GM11168 (cell line): Measurements from ENCODE around the gene AP3B1.

Experiments used
- in situ Hi-C: fragments of 300-500 bp; cut with MboI; formaldehyde crosslinking; loops from one replicate; pipeline ENCODE4 v1.12.0; 2022; ENCODE audit warnings: low sequenced_read_pairs; ENCODE audit not compliant: unreplicated experiment

The AP3B1 gene

DNA sequence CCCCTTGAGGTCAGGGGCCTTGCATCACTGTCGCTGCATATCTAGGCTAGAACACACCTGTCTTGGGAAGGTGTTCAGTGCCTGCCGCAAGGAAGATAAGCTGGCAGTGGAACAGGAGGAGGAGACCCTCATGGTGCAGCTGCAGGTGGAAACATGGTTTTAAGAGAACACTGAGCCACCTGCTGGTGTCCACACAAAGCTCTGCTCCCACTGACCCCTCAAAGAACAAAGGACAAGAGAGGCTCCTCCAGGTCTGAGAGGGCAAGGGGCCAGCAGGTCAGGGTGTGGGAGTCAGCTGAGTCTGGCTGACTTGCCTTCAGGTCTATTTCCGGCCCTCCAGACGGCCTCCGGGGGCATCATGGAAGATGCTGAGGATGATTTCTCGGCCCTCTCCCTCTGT, 308.2 kb downstream of the AP3B1 start:
- in situ Hi-C loops = no loop called here

DNA sequence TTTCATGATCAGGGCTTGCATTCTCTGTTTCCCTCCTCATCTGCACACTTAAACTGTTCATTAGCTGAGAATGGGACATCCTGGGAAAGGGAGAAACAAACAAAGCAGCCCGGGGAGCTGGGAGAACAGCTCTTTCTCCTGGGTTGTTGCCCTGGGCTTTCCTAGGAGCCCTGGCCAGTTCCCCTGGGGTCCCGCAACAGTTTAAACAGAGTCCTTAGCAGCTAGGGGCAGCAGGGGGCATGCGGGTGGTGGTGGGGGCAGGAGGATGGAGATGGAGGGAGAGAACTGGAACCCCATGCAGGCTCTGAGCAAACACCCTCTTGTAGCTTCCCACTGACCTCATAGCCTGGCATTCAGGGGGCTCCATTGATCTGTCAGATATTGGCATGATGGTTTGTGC, 309.3 kb downstream of the AP3B1 start:
- in situ Hi-C loops = no loop called here

DNA sequence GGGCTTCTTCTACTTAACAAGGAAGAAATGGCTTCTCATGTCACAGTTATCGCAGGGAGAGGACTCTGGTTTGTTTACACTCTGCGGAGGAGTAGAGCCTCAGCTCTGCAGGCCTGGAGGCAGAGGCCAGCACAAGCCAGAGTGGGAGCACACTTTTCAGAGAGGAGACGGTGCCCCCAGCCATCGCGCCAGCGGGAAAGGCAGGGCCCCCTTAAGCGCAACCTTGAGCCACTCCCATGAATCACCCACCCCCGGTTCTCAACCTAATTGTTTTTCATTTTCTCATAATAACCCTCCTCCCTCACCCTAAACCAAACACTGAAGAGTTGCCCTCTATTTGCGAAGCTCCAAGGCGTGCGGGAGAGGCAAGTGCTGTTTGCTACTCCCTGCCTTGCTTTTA, 309.9 kb downstream of the AP3B1 start:
- in situ Hi-C loops = no loop called here

DNA sequence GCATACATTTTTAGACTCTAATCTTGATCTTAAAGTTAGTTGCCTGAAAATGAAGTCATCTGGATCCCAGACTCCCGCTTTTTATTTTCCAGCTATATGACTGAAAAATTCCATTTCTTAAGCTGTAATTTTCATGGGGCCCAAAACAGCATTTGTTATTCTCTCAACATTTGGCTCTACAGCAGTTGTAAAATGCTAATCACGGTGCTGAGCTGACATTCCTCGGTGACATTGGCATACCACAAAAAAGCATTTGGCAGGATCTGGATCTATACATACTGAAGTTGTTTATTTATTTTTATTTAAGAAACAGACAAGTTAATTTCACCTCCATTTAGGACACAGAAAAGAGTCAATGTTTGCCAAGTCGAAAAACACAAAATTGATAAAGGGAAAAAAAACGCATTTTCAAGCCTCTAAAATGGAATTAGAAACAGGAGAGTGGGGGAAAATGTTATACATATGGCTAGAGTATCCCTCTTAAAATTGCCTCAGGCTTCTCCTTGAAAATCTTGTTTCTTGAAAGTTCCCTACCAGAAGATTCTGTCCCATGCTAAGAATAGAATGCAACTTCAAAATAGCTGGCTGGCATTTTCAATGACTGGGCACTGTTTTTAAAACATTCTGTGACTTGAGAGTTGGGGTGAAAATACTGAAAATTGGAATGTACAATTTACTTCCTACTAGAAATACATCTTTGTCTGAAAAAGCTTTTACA, 310.9 kb downstream of the AP3B1 start:
- in situ Hi-C loops = no loop called here

DNA sequence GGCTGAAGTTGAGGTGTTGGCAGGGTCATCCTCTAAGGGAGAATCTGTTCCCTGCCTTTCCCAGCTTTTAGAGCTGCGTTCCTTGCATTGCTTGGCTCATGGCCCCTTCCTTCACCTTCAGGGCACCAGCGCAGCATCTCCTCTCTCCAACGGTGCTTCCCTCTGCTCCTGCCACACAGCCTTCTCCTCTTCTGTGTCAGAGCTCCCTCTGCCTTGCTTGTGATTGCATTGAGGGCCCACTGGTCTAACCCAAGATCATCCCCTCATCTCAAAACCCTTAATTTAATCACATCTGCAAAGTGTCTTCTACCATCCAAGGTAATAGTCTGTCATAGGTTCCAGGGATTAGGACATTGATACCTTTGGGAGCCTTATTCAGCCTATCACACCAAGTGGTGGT, 312.7 kb downstream of the AP3B1 start:
- in situ Hi-C loops = no loop called here

DNA sequence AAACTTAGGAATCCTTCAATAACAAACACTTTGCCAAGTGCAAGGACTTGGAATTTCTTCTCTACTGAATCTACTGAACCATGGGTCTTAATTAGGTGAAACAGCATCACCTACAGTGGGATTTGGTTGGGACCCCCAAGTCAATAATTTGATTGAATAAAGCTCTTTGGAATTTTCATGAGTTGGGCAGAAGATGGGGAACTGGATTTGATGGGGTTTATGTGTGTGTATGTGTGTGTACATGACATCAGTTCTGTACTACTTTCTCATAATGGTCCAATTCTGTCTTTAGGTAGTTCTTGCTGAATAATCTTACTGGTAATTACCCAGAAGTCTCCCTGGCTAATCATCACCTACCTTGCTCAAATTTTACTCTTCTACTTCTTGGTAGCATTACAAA, 319.9 kb downstream of the AP3B1 start:
- in situ Hi-C loops = loop anchor here (25.0 kb wide), 1 partner anchor 337 kb away; the partner anchor contains the start of gene OTP

DNA sequence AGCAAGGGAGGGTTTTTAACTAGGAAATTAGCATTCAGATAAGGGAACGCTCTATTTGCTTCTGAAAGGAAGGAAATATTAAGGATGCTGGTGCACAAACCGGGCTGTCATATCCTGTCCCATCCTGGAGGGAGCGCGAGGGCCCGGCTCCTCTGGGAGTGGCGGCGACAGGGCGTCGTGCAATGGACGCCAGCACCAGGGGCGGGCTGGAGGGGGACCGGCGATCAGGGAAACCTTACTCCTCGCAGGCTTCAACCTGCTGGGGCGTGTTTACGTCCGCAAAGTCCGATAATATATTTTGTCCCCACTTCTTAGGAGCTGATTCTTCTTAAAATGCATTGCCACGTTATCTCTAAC, 321.3 kb downstream of the AP3B1 start:
- in situ Hi-C loops = loop anchor here (25.0 kb wide), 1 partner anchor 336 kb away; the partner anchor contains the start of gene OTP

DNA sequence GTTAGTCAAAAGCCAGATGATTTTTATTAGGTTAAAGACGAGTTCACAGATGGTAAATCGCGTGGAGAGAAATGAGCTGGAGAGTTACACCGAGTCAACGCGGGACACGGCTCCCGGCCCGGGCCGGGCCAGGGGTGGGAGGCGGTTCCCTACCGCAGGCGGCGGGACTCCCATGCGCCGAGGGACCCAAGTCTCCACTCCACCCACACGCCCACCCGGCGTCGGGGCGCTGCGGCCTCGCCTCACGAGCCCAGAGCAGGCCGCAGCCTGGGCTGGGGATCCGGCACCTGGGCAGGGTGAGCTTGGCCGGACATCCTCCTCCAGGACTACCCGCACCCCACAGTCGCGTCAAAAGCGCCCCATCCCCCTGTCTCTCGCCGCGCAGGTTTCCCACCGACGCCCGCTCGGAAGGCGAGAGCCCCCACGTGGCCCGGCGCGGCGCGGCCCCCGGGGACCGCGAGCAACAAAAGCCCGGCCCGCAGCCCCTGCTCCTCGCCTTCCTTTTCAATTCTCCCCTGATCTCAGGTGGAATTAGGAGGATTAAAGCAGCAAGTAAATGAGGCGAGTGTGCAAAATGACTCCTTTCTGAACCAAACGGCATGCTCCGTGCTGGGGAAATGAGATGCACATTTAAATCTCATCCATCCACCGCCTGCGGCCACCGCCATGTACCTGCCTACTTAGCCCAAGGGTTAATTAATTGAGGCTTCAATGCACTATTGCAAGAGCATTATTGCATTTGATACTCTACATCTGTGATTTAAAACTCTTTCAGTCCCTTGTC, 321.8 kb downstream of the AP3B1 start:
- in situ Hi-C loops = loop anchor here (25.0 kb wide), 1 partner anchor 335 kb away; the partner anchor contains the start of gene OTP

DNA sequence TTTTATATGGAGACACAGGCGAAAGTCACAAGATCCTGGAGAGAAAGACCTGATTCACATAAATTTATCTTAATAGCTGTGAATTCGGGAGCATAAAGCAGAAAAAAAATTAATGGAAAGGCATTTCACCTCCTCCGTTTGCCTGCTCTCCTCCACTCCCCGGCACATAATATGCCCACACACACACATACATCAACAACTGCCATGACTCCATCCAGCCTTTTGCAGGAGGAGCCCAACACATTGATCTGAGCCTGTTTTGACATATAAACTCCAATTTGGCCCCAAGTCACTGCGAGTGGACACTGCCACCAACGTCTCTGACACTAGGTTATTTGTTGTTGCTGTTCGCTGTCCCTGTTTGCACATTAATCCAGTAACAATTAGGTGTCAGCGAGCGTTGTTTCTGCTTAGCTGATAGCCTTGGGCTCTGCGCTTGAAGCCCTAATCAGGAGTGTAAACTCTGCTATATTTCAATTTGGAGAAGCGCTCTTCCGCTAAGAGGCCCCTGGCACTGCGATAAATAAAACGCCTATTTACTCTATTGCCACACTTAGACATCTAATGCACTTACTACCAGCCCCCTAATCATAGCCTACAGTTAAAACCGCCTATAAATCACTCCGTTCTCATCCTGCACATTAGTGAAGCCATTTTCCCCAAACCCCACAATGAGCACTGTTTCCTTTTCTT, 322.6 kb downstream of the AP3B1 start:
- in situ Hi-C loops = loop anchor here (25.0 kb wide), 1 partner anchor 335 kb away; the partner anchor contains the start of gene OTP

DNA sequence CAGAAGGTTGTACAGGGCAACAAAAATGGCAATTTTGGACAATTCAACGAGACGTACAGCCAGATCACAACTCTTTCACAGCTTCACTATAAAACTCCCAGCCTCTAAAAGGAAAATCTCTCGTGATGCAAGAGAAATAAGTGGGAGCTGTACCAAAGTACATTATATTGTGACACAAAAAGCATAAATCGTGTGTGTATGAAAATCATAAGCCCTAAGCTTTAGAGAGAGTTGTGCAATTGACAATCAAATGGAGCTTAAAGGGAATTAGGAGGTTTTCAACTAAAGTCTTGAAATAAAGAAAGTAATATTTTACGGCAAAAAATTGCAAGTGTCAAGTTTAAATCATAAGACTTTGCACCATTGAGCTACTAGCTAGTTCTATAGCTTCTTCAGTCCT, 323.6 kb downstream of the AP3B1 start:
- in situ Hi-C loops = loop anchor here (25.0 kb wide), 1 partner anchor 334 kb away; the partner anchor contains the start of gene OTP

DNA sequence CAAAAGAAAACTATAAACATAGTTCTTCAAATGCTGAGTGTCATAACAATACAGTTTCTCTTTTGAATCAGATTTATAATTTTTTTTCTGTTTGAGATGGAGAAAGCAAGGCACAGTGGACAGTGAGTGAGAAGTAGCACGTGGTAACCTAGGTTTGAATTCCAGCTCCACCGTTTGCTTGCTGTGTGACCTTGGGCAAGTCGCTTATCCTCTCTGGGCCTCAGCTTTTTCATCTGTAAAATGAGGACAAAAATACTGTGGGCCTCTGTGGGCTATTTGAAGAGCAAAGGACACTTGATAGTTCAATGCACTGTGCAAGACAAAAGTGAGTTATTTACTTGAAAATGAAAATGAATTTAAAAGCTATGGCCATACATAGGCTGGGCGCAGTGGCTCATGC, 330.7 kb downstream of the AP3B1 start:
- in situ Hi-C loops = loop anchor here (25.0 kb wide), 1 partner anchor 326 kb away; the partner anchor contains the start of gene OTP

DNA sequence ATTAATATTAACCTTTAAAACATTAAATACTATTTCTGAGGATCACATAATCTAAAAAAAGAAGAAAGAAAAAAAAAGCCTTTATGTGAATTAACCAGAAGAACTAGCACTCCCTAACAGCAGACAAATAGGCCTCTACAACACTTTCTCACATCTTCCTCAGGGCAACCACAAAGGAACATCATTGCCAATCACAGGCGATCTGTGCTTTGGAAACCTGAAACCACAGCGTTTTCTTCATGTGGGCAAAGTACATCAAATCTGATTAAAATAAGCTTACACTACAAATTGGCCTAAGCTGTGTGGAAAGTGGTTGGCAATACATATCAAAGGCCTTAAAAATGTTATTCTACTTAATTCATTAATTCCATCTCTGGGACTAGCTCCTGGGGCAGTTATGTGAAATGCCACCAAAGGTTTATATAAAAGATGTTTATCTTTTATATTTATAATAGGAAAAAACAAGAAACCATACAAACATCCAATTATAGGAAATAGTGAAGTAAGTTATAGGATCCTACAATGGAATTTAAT, 333.6 kb downstream of the AP3B1 start:
- in situ Hi-C loops = loop anchor here (25.0 kb wide), 1 partner anchor 324 kb away; the partner anchor contains the start of gene OTP

DNA sequence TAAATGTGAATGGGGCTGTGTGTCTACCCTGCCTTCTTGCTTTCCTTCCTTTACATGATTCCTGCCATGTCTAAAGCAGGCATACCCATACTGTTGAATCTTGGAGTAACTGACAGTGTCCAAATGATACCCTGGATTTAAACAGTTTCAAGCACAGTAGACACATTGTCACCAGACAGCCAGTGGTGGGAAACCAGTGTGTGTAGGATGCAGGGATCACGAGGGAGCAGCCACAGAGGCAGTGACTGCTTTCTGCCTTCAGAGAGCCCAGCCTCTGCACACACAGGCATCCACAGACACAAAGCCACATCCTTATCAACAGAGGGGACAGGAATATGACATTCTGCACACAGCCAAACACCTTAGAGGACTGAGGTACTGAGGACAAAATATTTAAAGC, 334.2 kb downstream of the AP3B1 start:
- in situ Hi-C loops = loop anchor here (25.0 kb wide), 1 partner anchor 323 kb away; the partner anchor contains the start of gene OTP

DNA sequence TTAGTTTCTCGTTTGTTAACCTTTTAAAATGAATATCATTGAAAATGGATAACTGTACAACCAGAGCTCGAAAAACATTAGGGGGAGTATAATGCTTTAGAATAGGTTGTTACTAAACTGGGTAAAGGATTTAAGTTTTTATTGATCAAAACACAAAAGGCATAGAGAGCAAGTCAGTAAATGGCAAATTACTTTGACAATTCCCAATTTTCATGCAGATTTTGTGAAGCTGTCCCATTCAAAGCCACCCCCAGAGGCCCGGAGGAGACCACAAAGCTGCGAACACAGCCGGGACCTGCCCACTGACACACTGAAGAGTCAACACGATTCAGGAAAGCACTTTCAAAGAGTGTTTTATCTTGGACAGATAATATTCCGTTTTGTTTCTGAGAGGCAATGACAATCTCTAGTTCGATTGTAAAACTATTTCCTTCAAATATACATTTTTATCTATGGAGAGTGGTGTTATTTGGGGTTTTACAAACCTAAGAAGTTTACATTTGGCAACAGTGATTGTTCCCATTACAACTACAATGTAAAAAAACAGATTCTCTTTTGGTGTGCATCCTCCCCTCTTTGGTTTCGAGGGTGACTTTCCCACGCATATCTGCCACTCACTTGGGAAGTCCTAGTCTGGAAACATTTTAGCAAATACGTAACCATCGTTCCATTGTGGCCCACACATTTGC, 335.7 kb downstream of the AP3B1 start:
- in situ Hi-C loops = loop anchor here (25.0 kb wide), 1 partner anchor 321 kb away; the partner anchor contains the start of gene OTP

DNA sequence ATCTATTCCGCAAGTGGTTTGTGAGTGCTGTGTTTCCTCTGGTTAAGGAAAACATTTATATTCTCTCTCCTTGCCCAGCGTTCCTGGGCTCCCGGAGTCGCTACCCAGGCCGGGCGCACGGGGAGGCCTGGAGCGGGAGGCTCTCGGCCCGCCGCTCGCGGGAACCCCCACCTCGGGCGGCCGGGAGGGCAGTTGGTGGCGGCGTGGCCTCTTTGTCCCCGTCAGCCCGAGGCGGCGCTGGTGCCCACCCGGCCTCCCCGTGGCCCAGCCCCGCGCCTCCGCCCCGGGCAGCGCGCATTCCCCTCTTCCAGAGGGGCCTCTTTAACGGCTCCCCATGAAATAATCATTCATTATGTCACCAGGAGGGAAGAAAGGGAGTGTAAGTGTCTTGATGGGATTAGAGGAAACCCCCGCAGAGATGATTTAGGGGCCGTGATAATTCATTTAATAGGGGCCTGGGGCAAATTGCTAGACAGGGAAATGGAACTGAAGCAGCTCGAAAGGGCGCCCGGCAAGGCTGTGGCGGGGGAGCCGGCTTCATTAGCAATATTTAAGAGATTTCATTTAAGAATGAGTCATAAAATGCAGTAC, 336.5 kb downstream of the AP3B1 start:
- in situ Hi-C loops = loop anchor here (25.0 kb wide), 1 partner anchor 321 kb away; the partner anchor contains the start of gene OTP

DNA sequence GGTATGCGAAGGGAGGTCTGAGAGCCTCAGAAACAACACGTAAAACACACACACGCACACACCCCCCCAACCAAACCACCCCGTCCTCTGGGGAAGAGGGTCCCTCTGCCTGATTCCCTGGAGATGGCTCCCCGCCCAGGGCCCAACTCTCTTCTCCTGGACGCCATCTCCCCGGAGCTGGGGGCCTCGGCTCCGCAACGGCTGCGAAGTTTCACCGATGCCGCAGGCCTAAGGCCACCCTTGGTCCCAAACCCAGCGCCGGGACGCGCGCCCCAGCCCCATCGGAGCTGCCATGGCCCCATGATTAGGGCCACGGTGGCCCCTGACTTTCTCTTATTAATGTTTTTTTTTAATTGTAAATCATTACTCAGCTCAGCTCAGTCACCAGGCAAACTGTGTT, 337.0 kb downstream of the AP3B1 start:
- in situ Hi-C loops = loop anchor here (25.0 kb wide), 1 partner anchor 320 kb away; the partner anchor contains the start of gene OTP

DNA sequence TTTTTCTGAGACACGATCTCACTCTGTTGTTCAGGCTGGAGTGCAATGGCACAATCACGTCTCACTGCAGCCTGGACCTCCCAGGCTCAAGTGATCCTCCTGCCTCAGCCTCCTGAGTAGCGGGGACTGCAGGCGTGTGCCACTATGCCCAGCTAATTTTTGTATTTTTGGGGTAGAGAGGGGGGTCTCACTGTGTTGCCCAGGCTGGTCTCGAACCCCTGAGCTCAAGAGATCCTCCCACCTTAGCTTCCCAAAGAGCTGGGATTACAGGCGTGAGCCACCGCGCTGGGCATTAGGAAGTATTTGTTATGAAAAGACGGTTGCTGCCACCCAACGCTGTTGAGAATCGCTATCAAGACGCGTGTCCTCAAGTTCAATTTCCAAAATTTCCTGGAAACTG, 337.4 kb downstream of the AP3B1 start:
- in situ Hi-C loops = loop anchor here (25.0 kb wide), 1 partner anchor 320 kb away; the partner anchor contains the start of gene OTP

DNA sequence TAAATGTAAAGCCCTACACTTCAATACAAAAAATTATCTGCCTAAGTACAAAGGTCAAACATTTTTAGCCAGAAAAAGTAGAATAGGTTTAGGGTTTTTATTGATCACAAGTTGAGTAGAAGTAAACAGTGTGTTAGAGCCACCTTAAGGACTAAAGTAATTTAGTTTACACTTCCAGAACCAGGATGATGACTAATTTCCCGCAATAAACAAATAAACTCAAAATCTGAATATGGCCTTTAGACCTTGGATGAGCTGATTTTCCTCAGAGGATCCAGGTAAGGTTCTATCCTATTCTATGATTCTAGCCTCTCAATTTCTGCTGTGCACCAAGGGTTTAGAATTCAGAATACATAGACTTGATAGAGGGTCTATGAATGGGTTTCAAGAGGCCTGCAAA, 338.9 kb downstream of the AP3B1 start:
- in situ Hi-C loops = loop anchor here (25.0 kb wide), 1 partner anchor 318 kb away; the partner anchor contains the start of gene OTP

DNA sequence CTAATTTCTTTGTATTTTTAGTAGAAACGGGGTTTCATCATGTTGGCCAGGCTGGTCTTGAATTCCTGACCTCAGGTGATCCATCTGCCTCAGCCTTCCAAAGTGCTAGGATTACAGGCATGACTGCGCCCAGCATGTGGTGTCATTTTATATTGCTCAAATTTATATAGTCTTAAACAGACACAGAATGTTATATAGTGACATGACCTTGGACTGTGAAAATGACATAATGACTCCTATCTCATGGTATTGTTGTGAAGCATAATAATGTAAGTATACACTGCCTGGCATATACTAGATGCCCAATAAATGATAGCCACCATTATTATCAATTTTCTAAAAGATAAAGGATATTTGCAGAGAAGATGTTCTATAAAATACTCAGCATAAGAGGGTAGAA, 341.1 kb downstream of the AP3B1 start:
- in situ Hi-C loops = loop anchor here (25.0 kb wide), 1 partner anchor 316 kb away; the partner anchor contains the start of gene OTP
